Mesenteric fat pad (tissue), 1 donor: ENCODE data around the gene THEM5. TPM values are rescaled to one million over a fixed set of nuclear protein-coding genes. Genes with fewer than 3 reads are reported as not detected.

Source experiments
- DNase-seq: peaks from one replicate; pipeline ENCODE4 v3.0.0-alpha.2; 2020; ENCODE audit warnings: low spot score
- total RNA-seq: library from RNA; stranded (reverse); fragmentation: NEBNext Ultra II Directional; extraction: Animal tissue kit (Norgen Biotek cat#: 25700); gene quantifications from one replicate; pipeline ENCODE4 v1.2.1, GENCODE V29; 2021
- donor health status: DM: yes; HTN: yes; CAD: no.

THEM5 gene
- total RNA-seq, 1 donor from 2014 or later = not detected

GRCh38 chr1:151802372-151802771 lies 51.1 kb downstream of the THEM5 start:
- no peak for DNase-seq

- no peak for DNase-seq
Observed at GRCh38 chr1:151801846-151802245, 51.7 kb downstream of the THEM5 start.

GRCh38 chr1:151801310-151801820 lies 52.1 kb downstream of the THEM5 start:
- DNase-seq = no peak

- no peak for DNase-seq
Observed at GRCh38 chr1:151800830-151801229, 52.7 kb downstream of the THEM5 start.

- DNase-seq = no peak
Observed at GRCh38 chr1:151799179-151800022, 54.1 kb downstream of the THEM5 start.

- no peak for DNase-seq
Observed at GRCh38 chr1:151798571-151798970, 54.9 kb downstream of the THEM5 start.

Other genes with a start within 250 kb of the THEM5 start
- 40.4 TPM for gene SNX27, start 241.7 kb downstream of the THEM5 start, total RNA-seq
- gene CELF3, start 136.9 kb downstream of the THEM5 start, total RNA-seq = not detected
- not detected for gene RIIAD1, start 132.2 kb downstream of the THEM5 start, total RNA-seq
- gene MRPL9, start 90.2 kb downstream of the THEM5 start, total RNA-seq = 42.5 TPM
- 4.9 TPM for gene TDRKH, start 63.2 kb downstream of the THEM5 start, total RNA-seq
- gene LINGO4, start 48.3 kb downstream of the THEM5 start, total RNA-seq = not detected
- 0.10 TPM for gene RORC, start 21.9 kb downstream of the THEM5 start, total RNA-seq
- gene C2CD4D, start 13.9 kb downstream of the THEM5 start, total RNA-seq = not detected
- gene THEM4, start 55.8 kb upstream of the THEM5 start, total RNA-seq = 14.8 TPM
- 650 TPM for gene S100A10, start 140.1 kb upstream of the THEM5 start, total RNA-seq
- 750 TPM for gene S100A11, start 183.3 kb upstream of the THEM5 start, total RNA-seq
- gene TCHHL1, start 235.4 kb upstream of the THEM5 start, total RNA-seq = 0.42 TPM